Kidney (tissue), 14 donors: Measurements from ENCODE around the gene DST. TPM values are rescaled to one million over a fixed set of nuclear protein-coding genes. Genes with fewer than 3 reads are reported as not detected.

Experiments used
- DNase-seq, 5 donors: peaks; one replicate each; pipeline ENCODE4 v3.0.0-alpha.2; 2013 to 2020
- FAIRE-seq: peaks from 2 replicates; lab custom pipeline; 2012; peaks lifted over from hg19 to GRCh38; lab: Jason Lieb, UNC
- H3K27ac ChIP-seq, 2 donors: one replicate each; pipeline ENCODE4 v1.7.0; 2013; ENCODE audit warnings: low read depth in 2 of 2, low read length in 2 of 2, inconsistent platforms in 1 of 2
- H3K27me3 ChIP-seq: one replicate; pipeline ENCODE4 v1.7.1; 2013; ENCODE audit warnings: low read length, inconsistent platforms; ENCODE audit not compliant: control insufficient read depth, insufficient read depth
- H3K36me3 ChIP-seq, 3 donors: one replicate each; pipeline versions ENCODE4 v1.7.0 to v1.7.1; 2013; ENCODE audit warnings: low read length in 3 of 3, control low read depth in 1 of 3, inconsistent platforms in 1 of 3; ENCODE audit not compliant: insufficient read depth in 3 of 3, control insufficient read depth in 2 of 3
- H3K4me1 ChIP-seq, 3 donors: one replicate each; pipeline versions ENCODE4 v1.7.0 to v1.7.1; 2013; ENCODE audit warnings: low read length in 3 of 3, inconsistent platforms in 1 of 3, low read depth in 1 of 3; ENCODE audit not compliant: control insufficient read depth in 2 of 3, insufficient read depth in 2 of 3
- H3K4me3 ChIP-seq, 3 donors: one replicate each; pipeline versions ENCODE4 v1.7.0 to v1.8.1; 2013; ENCODE audit warnings: low read length in 3 of 3, control low read depth in 1 of 3, inconsistent platforms in 1 of 3
- H3K9ac ChIP-seq, 3 donors: one replicate each; pipeline versions ENCODE4 v1.7.0 to v1.7.1; 2013; ENCODE audit warnings: low read length in 3 of 3, control low read depth in 1 of 3, inconsistent platforms in 1 of 3
- H3K9me3 ChIP-seq, 3 donors: one replicate each; pipeline versions ENCODE4 v1.7.0 to v1.7.1; 2013; ENCODE audit warnings: low read length in 3 of 3, control low read depth in 1 of 3, inconsistent platforms in 1 of 3; ENCODE audit not compliant: control insufficient read depth in 2 of 3, insufficient read depth in 1 of 3
- CTCF ChIP-seq: IDR thresholded peaks from 3 replicates; pipeline ENCODE4 v1.5.1; 2012; ENCODE audit warnings: mild to moderate bottlenecking, moderate library complexity, borderline replicate concordance; ENCODE audit not compliant: insufficient read depth; ENCODE audit errors: extremely low read depth
- intact Hi-C: fragments of 100-400 bp; cut with DNase I; formaldehyde crosslinking; loops from one replicate; pipeline ENCODE4 v1.11.1; 2022
- polyA plus RNA-seq: library from polyadenylated mRNA; stranded (reverse); fragments of 350-450 nt; fragmentation: Illumina TruSeq; extraction: RNeasy Lipid Tissue Mini Kit (QIAGEN cat#74804); gene quantifications from one replicate; pipeline ENCODE4 v1.2.3, GENCODE V29; 2014; ENCODE audit warnings: low read depth, low replicate concordance; ENCODE audit not compliant: insufficient read depth
- total RNA-seq: library from RNA; stranded (reverse); fragmentation: NEBNext Ultra II Directional; extraction: Animal tissue kit (Norgen Biotek cat#: 25700); gene quantifications from one replicate; pipeline ENCODE4 v1.2.1, GENCODE V29; 2021
- donor health status: control.
- donor health status: control.
- donor health status: control.
- donor health status: control.
- donor health status: control.
- donor health status: DM: yes; HTN: yes; CAD: no.
- donor health status: Normal renal cell carcinoma (clear cell type).

DST gene
- total and polyA plus RNA-seq, 2 donors from 2014 or later = 68.2 to 259 TPM

- intact Hi-C loops = no loop called here
- no peak for FAIRE-seq
- Histone ChIP-seq H3K9ac (peak overlapping the region; percentile 52 to 92 (median 86)), H3K36me3 (peaks cover 0 to 3% (median 0%) of the 10 kb centered on the region in 3 donors), H3K4me1 (peaks cover 3 to 11% (median 4%) of the 10 kb centered on the region in 3 donors), H3K4me3 (peak overlapping the region; percentile 83 to 85 (median 84)), H3K27ac (peak overlapping the region; percentile 94 to 97), H3K9me3 (no peaks in the 10 kb centered on the region), H3K27me3 (no peaks in the 10 kb centered on the region)
- no peak for TF ChIP-seq CTCF
- DNase-seq = no peak
Observed at GRCh38 chr6:56540232-56541029, 102.3 kb downstream of the DST start.

- TF ChIP-seq CTCF = no peak
- DNase-seq (no peak), FAIRE-seq (no peak)
- Histone ChIP-seq H3K27ac (peak overlapping the region in 1 of 2 donors; percentile 97), H3K27me3 (no peaks in the 10 kb centered on the region), H3K4me3 (peak overlapping the region; percentile 83 to 85 (median 84)), H3K9ac (peak overlapping the region in 2 of 3 donors; percentile 28 to 49), H3K9me3 (no peaks in the 10 kb centered on the region), H3K36me3 (peaks cover 0 to 3% (median 0%) of the 10 kb centered on the region in 3 donors), H3K4me1 (peaks cover 3 to 11% (median 4%) of the 10 kb centered on the region in 3 donors)
- intact Hi-C loops = no loop called here
Observed at GRCh38 chr6:56539527-56540105, 103.1 kb downstream of the DST start.

GRCh38 chr6:56538851-56539250 lies 103.8 kb downstream of the DST start:
- H3K4me1 ChIP-seq = peaks cover 3 to 11% (median 4%) of the 10 kb centered on the region in 3 donors
- no peak for DNase-seq
- intact Hi-C loops = no loop called here
- peak overlapping the region in 1 of 2 donors; percentile 8 for H3K27ac ChIP-seq
- FAIRE-seq = no peak
- no peak for TF ChIP-seq CTCF
- peak overlapping the region in 2 of 3 donors; percentile 19 to 85 for H3K4me3 ChIP-seq
- H3K27me3 ChIP-seq = no peaks in the 10 kb centered on the region
- H3K9ac ChIP-seq = peak overlapping the region in 2 of 3 donors; percentile 9 to 49
- no peaks in the 10 kb centered on the region for H3K9me3 ChIP-seq
- H3K36me3 ChIP-seq = peaks cover 0 to 3% (median 0%) of the 10 kb centered on the region in 3 donors
